HEK293 (cell line): Measurements from ENCODE around the gene AATK.

Source experiments
- CTCF ChIA-PET: fragments of 350-600 bp; formaldehyde crosslinking; extraction: SDS; loops from one replicate; lab custom pipeline; 2021; ENCODE audit warnings: antibody characterized with exemption; lab: Yijun Ruan, JAX
- POLR2A ChIA-PET: fragments of 300-600 bp; formaldehyde crosslinking; extraction: SDS; loops from one replicate; lab custom pipeline; 2020; ENCODE audit warnings: antibody characterized with exemption, inconsistent platforms; lab: Yijun Ruan, JAX
- H3K27ac ChIP-seq: fragments of 200-500 bp; sonication (Bioruptor generic); 2 replicates; pipeline ENCODE4 v1.5.1; 2014; ENCODE audit warnings: low read depth, low read length, control low read depth, inconsistent platforms; ENCODE audit errors: extremely low read depth
- H3K36me3 ChIP-seq, 2 experiments: fragments of 200-500 bp in 1 of 2; sonication (Bioruptor generic) in 1 of 2; 1 replicate in 1 of 2; 2 replicates in 1 of 2; pipeline ENCODE4 v1.5.1; 2014 to 2017; ENCODE audit warnings: inconsistent platforms in 2 of 2, low read length in 2 of 2; ENCODE audit not compliant: control insufficient read depth in 2 of 2, insufficient read depth in 1 of 2
- H3K4me1 ChIP-seq: fragments of 200-500 bp; sonication (Bioruptor generic); 2 replicates; pipeline ENCODE4 v1.5.1; 2014; ENCODE audit warnings: mild to moderate bottlenecking, low read length, inconsistent platforms; ENCODE audit not compliant: control insufficient read depth, insufficient read depth
- H3K4me3 ChIP-seq: 2 replicates; pipeline ENCODE4 v1.5.1; 2011; ENCODE audit warnings: low read depth, mild to moderate bottlenecking, control low read depth, low read length, moderate library complexity
- H3K9me3 ChIP-seq: fragments of 200-500 bp; sonication (Bioruptor generic); 2 replicates; pipeline ENCODE4 v1.5.1; 2014; ENCODE audit warnings: low read depth, low read length, inconsistent platforms; ENCODE audit not compliant: control insufficient read depth, insufficient read depth
- OVOL3 ChIP-seq: fragments of 450-650 bp; formaldehyde crosslinking; IDR thresholded peaks from 2 replicates; pipeline ENCODE4 v1.5.1; 2016; ENCODE audit warnings: missing biosample characterization, missing genetic modification characterization
- PRDM2 ChIP-seq: fragments of 450-650 bp; formaldehyde crosslinking; IDR thresholded peaks from 2 replicates; pipeline ENCODE4 v1.5.1; 2016; ENCODE audit warnings: missing biosample characterization, missing genetic modification characterization, borderline replicate concordance
- REPIN1 ChIP-seq: fragments of 450-650 bp; formaldehyde crosslinking; IDR thresholded peaks from 2 replicates; pipeline ENCODE4 v1.5.1; 2017; ENCODE audit warnings: missing biosample characterization, missing genetic modification characterization, low read depth
- SALL2 ChIP-seq: fragments of 450-650 bp; formaldehyde crosslinking; IDR thresholded peaks from 2 replicates; pipeline ENCODE4 v1.5.0; 2017; ENCODE audit warnings: missing biosample characterization, mild to moderate bottlenecking, missing genetic modification characterization, borderline replicate concordance
- YY2 ChIP-seq: fragments of 450-650 bp; formaldehyde crosslinking; IDR thresholded peaks from 2 replicates; pipeline ENCODE4 v1.5.1; 2016; ENCODE audit warnings: missing biosample characterization, missing genetic modification characterization
- ZBTB6 ChIP-seq: fragments of 450-650 bp; formaldehyde crosslinking; IDR thresholded peaks from 2 replicates; pipeline ENCODE4 v1.5.1; 2017; ENCODE audit warnings: missing biosample characterization, missing genetic modification characterization
- ZBTB8A ChIP-seq: fragments of 450-650 bp; formaldehyde crosslinking; IDR thresholded peaks from 2 replicates; pipeline ENCODE4 v1.5.1; 2016; ENCODE audit warnings: missing biosample characterization, missing genetic modification characterization
- ZFHX2 ChIP-seq: fragments of 450-650 bp; formaldehyde crosslinking; conservative IDR thresholded peaks from 2 replicates; pipeline ENCODE4 v1.5.1; 2016; ENCODE audit warnings: missing biosample characterization, missing genetic modification characterization
- ZNF146 ChIP-seq: fragments of 450-650 bp; formaldehyde crosslinking; IDR thresholded peaks from 2 replicates; pipeline ENCODE4 v1.5.1; 2016; ENCODE audit warnings: missing biosample characterization, missing genetic modification characterization
- ZNF148 ChIP-seq: fragments of 450-650 bp; formaldehyde crosslinking; IDR thresholded peaks from 2 replicates; pipeline ENCODE4 v1.5.0; 2017; ENCODE audit warnings: missing biosample characterization, missing genetic modification characterization, borderline replicate concordance
- ZNF157 ChIP-seq: fragments of 450-650 bp; formaldehyde crosslinking; IDR thresholded peaks from 2 replicates; pipeline ENCODE4 v1.5.1; 2016; ENCODE audit warnings: missing biosample characterization, missing genetic modification characterization
- ZNF18 ChIP-seq: fragments of 450-650 bp; formaldehyde crosslinking; IDR thresholded peaks from 2 replicates; pipeline ENCODE4 v1.5.1; 2016; ENCODE audit warnings: missing biosample characterization, missing genetic modification characterization
- ZNF2 ChIP-seq: fragments of 450-650 bp; formaldehyde crosslinking; IDR thresholded peaks from 2 replicates; pipeline ENCODE4 v1.5.1; 2016; ENCODE audit warnings: missing biosample characterization, missing genetic modification characterization
- ZNF473 ChIP-seq: fragments of 450-650 bp; formaldehyde crosslinking; IDR thresholded peaks from 2 replicates; pipeline ENCODE4 v1.5.1; 2017; ENCODE audit warnings: missing biosample characterization, missing genetic modification characterization
- ZNF514 ChIP-seq: fragments of 450-650 bp; formaldehyde crosslinking; IDR thresholded peaks from 2 replicates; pipeline ENCODE4 v1.5.1; 2016; ENCODE audit warnings: missing biosample characterization, missing genetic modification characterization
- ZNF521 ChIP-seq: fragments of 450-650 bp; formaldehyde crosslinking; IDR thresholded peaks from 2 replicates; pipeline ENCODE4 v1.5.1; 2017; ENCODE audit warnings: missing biosample characterization, mild to moderate bottlenecking, missing genetic modification characterization
- ZNF530 ChIP-seq: fragments of 450-650 bp; formaldehyde crosslinking; IDR thresholded peaks from 2 replicates; pipeline ENCODE4 v1.5.1; 2016; ENCODE audit warnings: low read depth, missing biosample characterization, missing genetic modification characterization
- ZNF777 ChIP-seq: fragments of 450-650 bp; formaldehyde crosslinking; IDR thresholded peaks from 2 replicates; pipeline ENCODE4 v1.5.1; 2017; ENCODE audit warnings: missing biosample characterization, missing genetic modification characterization, borderline replicate concordance
- ZSCAN5A ChIP-seq: fragments of 450-650 bp; formaldehyde crosslinking; IDR thresholded peaks from 2 replicates; pipeline ENCODE4 v1.5.1; 2016; ENCODE audit warnings: missing biosample characterization, missing genetic modification characterization

AATK gene

GRCh38 chr17:81170727-81171494, 4.9 kb upstream of the AATK start:
- TF ChIP-seq ZBTB8A (tag by site-specific recombination) (0 out of 2 replicates have a peak, but pooled peaks have one; percentile 22), ZNF18 (tag by site-specific recombination) (no peak)
- TF ChIP-seq, all 188 proteins: peak for 1
- POLR2A ChIA-PET = interaction anchor here (0.8 kb wide), 1 partner anchor 52 kb away, joined by 3 read pairs; no protein-coding TSS in a partner anchor
- CTCF ChIA-PET = interaction anchor here (0.6 kb wide), 2 partner anchors 35 to 61 kb away, joined by 3 to 6 read pairs; no protein-coding TSS in a partner anchor
- Histone ChIP-seq H3K4me1 (no peaks in the 10 kb centered on the region; the same call in 1 of the 2 replicates), H3K27ac (no peak overlapping the region), H3K4me3 (no peak overlapping the region), H3K36me3 (no peaks in the 10 kb centered on the region), H3K9me3 (no peaks in the 10 kb centered on the region)

- no peaks in the 10 kb centered on the region for H3K36me3 ChIP-seq
- ChIA-PET POLR2A (interaction anchor here (1.4 kb wide), 1 partner anchor 53 kb away, joined by 4 read pairs; the partner anchor contains the start of gene CEP131), CTCF (no interaction called here)
- H3K9me3 ChIP-seq = no peaks in the 10 kb centered on the region
- H3K4me3 ChIP-seq = no peak overlapping the region
- no peak overlapping the region for H3K27ac ChIP-seq
- H3K4me1 ChIP-seq = no peaks in the 10 kb centered on the region; the same call in 1 of the 2 replicates
- TF ChIP-seq ZNF514 (tag by site-specific recombination) (no peak), REPIN1 (tag by site-specific recombination) (no peak), ZNF473 (0 out of 2 replicates have a peak, but pooled peaks have one; percentile 53), ZNF148 (tag by site-specific recombination) (0 out of 2 replicates have a peak, but pooled peaks have one; percentile 44), YY2 (tag by site-specific recombination) (no peak), ZNF530 (no peak), ZNF777 (tag by site-specific recombination) (0 out of 2 replicates have a peak, but pooled peaks have one; percentile 25), ZFHX2 (tag by site-specific recombination) (peak; percentile 80), PRDM2 (no peak), ZNF521 (tag by site-specific recombination) (no peak), ZNF146 (tag by site-specific recombination) (no peak), SALL2 (0 out of 2 replicates have a peak, but pooled peaks have one; percentile 51), OVOL3 (no peak), ZSCAN5A (tag by site-specific recombination) (no peak), ZBTB6 (tag by site-specific recombination) (no peak), ZNF2 (tag by site-specific recombination) (0 out of 2 replicates have a peak, but pooled peaks have one; percentile 47), ZNF157 (tag by site-specific recombination) (peak; percentile 71)
Observed at GRCh38 chr17:81169870-81170309, 3.9 kb upstream of the AATK start.
